GM12874 (cell line): ENCODE measurements around the gene TAPBPL.

ENCODE experiments used
- TF ChIP-seq, protein P1 (sequence below): IDR thresholded peaks from 2 replicates; pipeline ENCODE4 v1.5.1; 2011; ENCODE audit warnings: low read depth, mild to moderate bottlenecking, control low read depth, low read length, moderate library complexity; ENCODE audit not compliant: insufficient read depth

The TAPBPL gene

DNA sequence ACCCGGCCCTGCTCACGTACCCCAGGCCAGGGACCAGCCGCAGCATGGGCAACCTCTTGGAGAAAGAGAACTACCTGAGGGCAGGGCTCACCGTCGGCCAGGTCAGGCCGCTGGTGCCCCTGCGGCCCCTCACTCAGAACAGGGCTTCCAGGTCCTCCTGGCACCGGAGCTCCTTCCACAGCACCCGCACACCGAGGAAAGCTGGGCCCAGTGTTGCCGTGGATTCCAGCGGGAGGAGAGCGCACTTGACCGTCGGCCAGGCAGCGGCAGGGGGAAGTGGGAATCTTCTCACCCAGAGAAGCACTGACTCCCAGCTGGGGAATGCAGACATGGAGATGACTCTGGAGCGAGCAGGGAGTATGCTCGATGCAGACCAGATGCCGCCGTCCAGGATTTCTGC lies 26.6 kb downstream of the TAPBPL start:
- TF ChIP-seq, protein P1, sequence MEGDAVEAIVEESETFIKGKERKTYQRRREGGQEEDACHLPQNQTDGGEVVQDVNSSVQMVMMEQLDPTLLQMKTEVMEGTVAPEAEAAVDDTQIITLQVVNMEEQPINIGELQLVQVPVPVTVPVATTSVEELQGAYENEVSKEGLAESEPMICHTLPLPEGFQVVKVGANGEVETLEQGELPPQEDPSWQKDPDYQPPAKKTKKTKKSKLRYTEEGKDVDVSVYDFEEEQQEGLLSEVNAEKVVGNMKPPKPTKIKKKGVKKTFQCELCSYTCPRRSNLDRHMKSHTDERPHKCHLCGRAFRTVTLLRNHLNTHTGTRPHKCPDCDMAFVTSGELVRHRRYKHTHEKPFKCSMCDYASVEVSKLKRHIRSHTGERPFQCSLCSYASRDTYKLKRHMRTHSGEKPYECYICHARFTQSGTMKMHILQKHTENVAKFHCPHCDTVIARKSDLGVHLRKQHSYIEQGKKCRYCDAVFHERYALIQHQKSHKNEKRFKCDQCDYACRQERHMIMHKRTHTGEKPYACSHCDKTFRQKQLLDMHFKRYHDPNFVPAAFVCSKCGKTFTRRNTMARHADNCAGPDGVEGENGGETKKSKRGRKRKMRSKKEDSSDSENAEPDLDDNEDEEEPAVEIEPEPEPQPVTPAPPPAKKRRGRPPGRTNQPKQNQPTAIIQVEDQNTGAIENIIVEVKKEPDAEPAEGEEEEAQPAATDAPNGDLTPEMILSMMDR: no peak

DNA sequence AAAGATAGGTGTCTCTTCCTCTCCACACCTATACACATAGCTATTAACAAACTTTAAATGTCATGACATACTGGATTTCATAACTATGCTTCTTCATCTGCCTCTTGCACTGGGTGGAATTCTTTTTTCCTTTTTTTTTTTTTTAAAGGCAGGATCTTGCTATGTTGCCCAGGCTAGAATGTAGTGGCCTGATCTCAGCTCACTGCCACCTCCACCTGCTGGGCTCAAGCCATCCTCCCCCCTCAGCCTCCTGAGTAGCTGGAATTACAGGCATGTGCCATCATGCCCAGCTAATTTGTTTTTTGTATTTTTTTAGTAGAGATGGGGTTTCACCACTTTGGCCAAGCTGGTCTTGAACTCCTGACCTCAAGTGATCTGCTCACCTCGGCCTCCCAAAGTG lies 36.4 kb downstream of the TAPBPL start:
- TF ChIP-seq, protein P1: no peak

DNA sequence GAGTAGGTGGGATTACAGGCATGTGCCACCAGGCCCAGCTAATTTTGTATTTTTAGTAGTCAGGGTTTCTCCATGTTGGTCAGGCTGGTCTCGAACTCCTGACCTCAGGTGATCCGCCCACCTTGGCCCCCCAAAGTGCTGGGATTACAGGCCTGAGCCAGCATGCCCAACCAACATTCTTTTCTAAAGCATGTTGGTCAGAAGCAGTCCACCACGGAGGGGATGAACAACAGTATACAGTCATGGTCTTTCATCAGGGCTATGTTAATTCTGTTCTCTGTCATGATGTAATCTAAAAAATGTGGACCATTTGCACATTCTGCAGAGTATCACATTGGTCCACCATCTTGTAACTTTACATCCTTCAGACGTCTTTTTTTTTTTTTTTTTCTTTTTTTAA lies 37.6 kb downstream of the TAPBPL start:
- TF ChIP-seq, protein P1: no peak

- TF ChIP-seq, protein P1: no peak
Observed at GRCh38 chr12:6492838-6493496, 41.1 kb downstream of the TAPBPL start, which contains the start of gene MRPL51. MRPL51 (minus strand) TSS chr12:6493262; CDS start chr12:6493136, 126 bp downstream.

DNA sequence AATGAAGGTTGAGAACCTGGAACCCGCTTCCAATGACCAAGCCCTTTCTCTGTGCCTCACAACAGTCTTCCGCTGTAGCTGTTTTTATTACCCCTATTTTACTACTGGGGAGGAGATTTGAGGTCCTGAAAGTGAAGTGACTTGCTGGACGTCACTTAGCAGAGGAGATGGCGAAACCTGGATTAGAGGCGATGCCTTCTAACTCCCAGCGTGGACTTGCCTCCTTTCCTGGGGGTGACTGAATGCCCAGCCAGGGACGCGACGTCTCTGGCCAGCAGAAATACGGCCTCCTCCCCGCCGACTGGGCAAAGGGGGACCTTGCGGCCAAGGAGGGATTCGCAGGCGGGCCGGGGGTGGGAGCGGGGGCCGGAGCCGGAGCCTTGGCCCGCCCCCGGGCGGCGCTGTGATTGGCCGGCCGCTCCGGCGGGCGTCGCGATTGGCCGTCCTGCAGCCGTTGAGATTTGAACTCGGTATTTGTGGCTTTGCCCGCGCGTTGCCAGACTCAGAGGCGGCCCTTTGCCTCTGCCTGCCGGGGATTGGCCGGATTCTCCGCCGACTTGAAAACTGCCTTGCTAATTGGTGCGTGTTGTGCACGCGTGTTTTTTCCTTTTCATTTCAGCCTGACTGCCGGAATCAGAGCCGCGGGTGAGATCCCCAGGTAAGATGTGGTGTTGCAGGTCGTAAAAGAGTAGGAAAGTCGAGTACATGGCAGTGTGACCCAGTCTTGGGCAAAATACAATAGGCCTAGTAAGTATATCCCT lies 41.8 kb downstream of the TAPBPL start, which contains the start of gene NCAPD2:
NCAPD2 (plus strand) TSS at position 606 of the 761 bp plus-strand sequence. CDS start 997 bp downstream, outside the sequence.
- TF ChIP-seq, protein P1: 0 out of 2 replicates have a peak, but pooled peaks have one; percentile 6

- TF ChIP-seq, protein P1: no peak
Observed at GRCh38 chr12:6494258-6494743, 42.5 kb downstream of the TAPBPL start.

GRCh38 chr12:6494968-6495367 lies 43.1 kb downstream of the TAPBPL start:
- TF ChIP-seq, protein P1: no peak
